Measurements from ENCODE around the gene RMC1.

GRCh38 chr18:23551978-23552377, 48.7 kb downstream of the RMC1 start:
- TF ChIP-seq POLR2A (IDR thresholded peaks at IDR 0.05; ENCODE audit: insufficient read depth in 1 of 2, low read depth in 2 of 2, low read length in 2 of 2) (no peak), ONECUT2 (CRISPR knock-in tag; IDR thresholded peaks at IDR 0.05) (no peak), CTCF (CRISPR knock-in tag; IDR thresholded peaks at IDR 0.05) (no peak)

All from HepG2 (cell line).